Measurements from ENCODE around the gene TPST2. TPM values are rescaled to one million over a fixed set of nuclear protein-coding genes. Genes with fewer than 3 reads are reported as not detected.
A peak's percentile ranks its signal among the peaks of the same experiment; 100 is the strongest.

TPST2 gene
- total RNA-seq, 4 donors from 2014 or later = 44.5 to 59.4 (median 51.9) TPM

GRCh38 chr22:26483439-26484359 is 106.2 kb downstream of the TPST2 start, which contains the start of the genes HPS4 and SRRD:
TSS of gene HPS4 (minus strand) at chr22:26483783. CDS start at chr22:26481762, 2,021 bp downstream.
TSS of gene SRRD (plus strand) at chr22:26483877. CDS start at chr22:26483891, 14 bp downstream.
- Histone ChIP-seq H3K4me1 (peaks cover 63% of the 10 kb centered on the region), H3K36me3 (peaks cover 17% of the 10 kb centered on the region), H3K4me3 (peak within 1 kb of the TSS; percentile 67), H3K27ac (peak within 1 kb of the TSS; percentile 95), H3K9me3 (no peaks in the 10 kb centered on the region), H3K27me3 (no peaks in the 10 kb centered on the region)
- DNase-seq (ENCODE audit: low spot score in 2 of 2) = peak; percentile 90 to 94
- 2% methylated on average over 24 of the region's 85 CpGs for WGBS
- TF ChIP-seq CTCF (IDR thresholded peaks at IDR 0.05) (no peak), POLR2A (IDR thresholded peaks at IDR 0.05) (peak in 1 of 2 donors; percentile 78), POLR2AphosphoS5 (IDR thresholded peaks at IDR 0.05) (peak; percentile 70 to 95 (median 92))

GRCh38 chr22:26483043-26483438 is 106.9 kb downstream of the TPST2 start:
- Histone ChIP-seq H3K4me1 (peaks cover 66% of the 10 kb centered on the region), H3K27me3 (no peaks in the 10 kb centered on the region), H3K27ac (peak overlapping the region; percentile 95), H3K9me3 (no peaks in the 10 kb centered on the region), H3K36me3 (peaks cover 10% of the 10 kb centered on the region), H3K4me3 (peak overlapping the region; percentile 67)
- TF ChIP-seq POLR2A (IDR thresholded peaks at IDR 0.05) (no peak), POLR2AphosphoS5 (IDR thresholded peaks at IDR 0.05) (no peak), CTCF (IDR thresholded peaks at IDR 0.05) (no peak), EP300 (IDR thresholded peaks at IDR 0.05) (no peak)
- no peak for DNase-seq (ENCODE audit: low spot score in 2 of 2)
- 5% methylated on average over 7 of the region's 7 CpGs for WGBS

GRCh38 chr22:26482161-26482560 is 107.8 kb downstream of the TPST2 start:
- TF ChIP-seq CTCF (IDR thresholded peaks at IDR 0.05) = no peak
- peak overlapping the region; percentile 95 for H3K27ac ChIP-seq
- H3K9me3 ChIP-seq = no peaks in the 10 kb centered on the region
- DNase-seq (ENCODE audit: low spot score in 2 of 2) = no peak
- peaks cover 66% of the 10 kb centered on the region for H3K4me1 ChIP-seq
- H3K27me3 ChIP-seq = no peaks in the 10 kb centered on the region
- 38% methylated on average over 5 of the region's 5 CpGs for WGBS
- H3K36me3 ChIP-seq = peaks cover 5% of the 10 kb centered on the region
- peak overlapping the region; percentile 67 for H3K4me3 ChIP-seq

- Histone ChIP-seq H3K9me3 (no peaks in the 10 kb centered on the region), H3K4me1 (peaks cover 66% of the 10 kb centered on the region), H3K27ac (peak overlapping the region; percentile 95), H3K27me3 (no peaks in the 10 kb centered on the region), H3K36me3 (peaks cover 7% of the 10 kb centered on the region), H3K4me3 (peak overlapping the region; percentile 7)
- 56% methylated on average over 4 of the region's 4 CpGs for WGBS
- DNase-seq (ENCODE audit: low spot score in 2 of 2) = no peak
- TF ChIP-seq POLR2AphosphoS5 (IDR thresholded peaks at IDR 0.05) (no peak), CTCF (IDR thresholded peaks at IDR 0.05) (no peak), EP300 (IDR thresholded peaks at IDR 0.05) (no peak), POLR2A (IDR thresholded peaks at IDR 0.05) (no peak)
These were observed 108.2 kb downstream of the TPST2 start for GRCh38 chr22:26481694-26482093.

GRCh38 chr22:26481112-26481693 is 108.7 kb downstream of the TPST2 start:
- Histone ChIP-seq H3K27ac (peak overlapping the region; percentile 95), H3K4me3 (peak overlapping the region; percentile 35), H3K9me3 (no peaks in the 10 kb centered on the region), H3K4me1 (peaks cover 66% of the 10 kb centered on the region), H3K36me3 (peaks cover 12% of the 10 kb centered on the region), H3K27me3 (no peaks in the 10 kb centered on the region)
- TF ChIP-seq EP300 (IDR thresholded peaks at IDR 0.05) (no peak), CTCF (IDR thresholded peaks at IDR 0.05) (no peak), POLR2AphosphoS5 (IDR thresholded peaks at IDR 0.05) (no peak), POLR2A (IDR thresholded peaks at IDR 0.05) (no peak)
- no peak for DNase-seq (ENCODE audit: low spot score in 2 of 2)
- 50% methylated on average over 6 of the region's 6 CpGs for WGBS
